Inflammatory macrophage (primary cell): ENCODE results near the gene NEXN.
A peak's percentile ranks its signal among the peaks of the same experiment; 100 is the strongest.
"Not testable (repeated sequence)": the region's sequence is repeated elsewhere in the genome, so short reads cannot be mapped to it uniquely, and the experiment has no call there.

Source experiments
- DNase-seq, 2 donors: peaks; one replicate each; pipeline ENCODE4 v3.0.0-alpha.2; 2020 to 2022

The NEXN gene

GRCh38 chr1:77966291-77966690 is 77.9 kb downstream of the NEXN start:
- DNase-seq, result no peak

- no peak for DNase-seq
Measured at GRCh38 chr1:77970192-77970591, 81.8 kb downstream of the NEXN start.

DNA sequence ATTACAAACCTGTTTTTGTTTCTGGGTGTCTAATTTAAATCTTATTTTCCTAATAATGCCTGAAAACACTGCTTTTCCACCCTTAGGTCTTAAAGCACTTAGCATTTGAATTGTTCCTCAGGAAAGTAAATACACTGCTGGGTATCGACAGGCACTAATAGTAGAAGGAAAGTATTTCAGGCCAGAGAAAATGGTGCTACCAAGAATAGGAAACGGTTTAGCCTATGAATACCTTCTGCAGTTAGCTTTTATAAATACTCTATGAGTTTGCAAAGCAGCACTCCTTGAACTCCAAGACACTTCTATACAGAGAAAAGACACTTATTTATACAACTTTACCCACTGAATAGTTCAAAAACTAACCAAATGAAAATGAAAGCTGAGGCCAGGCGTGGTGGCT is 83.7 kb downstream of the NEXN start:
- DNase-seq, result no peak

GRCh38 chr1:77975386-77975785 is 87.0 kb downstream of the NEXN start:
- DNase-seq, result no peak

DNA sequence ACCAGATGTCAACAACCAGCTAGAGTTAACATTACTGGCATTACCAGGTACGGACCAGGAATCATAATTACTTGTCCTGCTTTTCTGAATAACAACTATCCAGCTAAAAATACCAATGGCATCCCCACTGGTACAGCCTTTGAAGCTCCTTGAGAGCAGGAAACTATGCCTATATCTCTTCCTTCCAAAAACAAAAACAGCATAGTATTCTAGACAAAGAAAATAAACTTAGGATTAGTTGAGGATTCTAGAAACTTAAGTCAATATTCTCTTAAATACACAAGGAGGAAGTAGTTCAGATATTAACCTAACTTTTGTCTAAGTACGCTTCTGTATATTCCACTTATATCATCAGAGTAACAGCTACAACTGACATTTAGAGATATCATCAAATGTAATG is 87.5 kb downstream of the NEXN start:
- no peak for DNase-seq

GRCh38 chr1:77976433-77977076 is 88.1 kb downstream of the NEXN start:
- no peak for DNase-seq

- no peak for DNase-seq
Measured at GRCh38 chr1:77977989-77978292, 89.5 kb downstream of the NEXN start.

DNA sequence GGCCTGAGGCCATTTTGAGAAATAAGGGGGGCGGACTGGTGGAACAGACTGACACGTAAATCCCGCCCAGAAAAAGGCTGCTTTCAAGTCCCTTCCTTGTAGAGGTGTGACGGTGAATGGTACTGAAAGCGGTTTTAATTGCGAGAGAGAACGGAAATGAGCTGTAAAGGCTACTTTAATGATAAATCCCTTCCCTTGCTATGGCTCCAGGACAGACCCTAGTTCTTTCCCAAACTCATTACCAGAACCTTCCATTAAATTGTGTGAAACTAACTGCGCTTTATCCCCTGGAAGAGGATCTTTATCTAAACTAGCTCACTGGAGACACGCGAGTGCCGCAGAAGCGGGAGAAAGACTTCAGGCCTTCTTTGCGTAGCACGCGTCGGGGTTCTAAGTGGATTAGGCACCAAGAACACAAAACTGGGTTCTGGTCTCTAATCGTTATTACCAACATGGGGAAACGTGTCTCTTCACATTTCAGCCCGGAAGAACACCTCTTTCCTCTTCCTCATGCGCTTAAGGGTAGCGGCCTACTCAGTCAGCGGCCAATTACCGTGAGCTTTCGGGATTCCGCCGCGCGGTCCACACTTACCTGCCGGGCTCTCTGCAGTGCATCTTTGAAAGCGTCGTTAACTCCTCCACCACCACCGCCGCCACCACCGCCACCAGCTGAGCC is 90.0 kb downstream of the NEXN start:
- DNase-seq, result peak; percentile 88 to 90

- peak; percentile 99 for DNase-seq
Measured at GRCh38 chr1:77978969-77979876, 90.8 kb downstream of the NEXN start, which contains the start of gene FUBP1. Gene FUBP1 (minus strand): TSS chr1:77979072. CDS start chr1:77979004, 68 bp downstream.

DNA sequence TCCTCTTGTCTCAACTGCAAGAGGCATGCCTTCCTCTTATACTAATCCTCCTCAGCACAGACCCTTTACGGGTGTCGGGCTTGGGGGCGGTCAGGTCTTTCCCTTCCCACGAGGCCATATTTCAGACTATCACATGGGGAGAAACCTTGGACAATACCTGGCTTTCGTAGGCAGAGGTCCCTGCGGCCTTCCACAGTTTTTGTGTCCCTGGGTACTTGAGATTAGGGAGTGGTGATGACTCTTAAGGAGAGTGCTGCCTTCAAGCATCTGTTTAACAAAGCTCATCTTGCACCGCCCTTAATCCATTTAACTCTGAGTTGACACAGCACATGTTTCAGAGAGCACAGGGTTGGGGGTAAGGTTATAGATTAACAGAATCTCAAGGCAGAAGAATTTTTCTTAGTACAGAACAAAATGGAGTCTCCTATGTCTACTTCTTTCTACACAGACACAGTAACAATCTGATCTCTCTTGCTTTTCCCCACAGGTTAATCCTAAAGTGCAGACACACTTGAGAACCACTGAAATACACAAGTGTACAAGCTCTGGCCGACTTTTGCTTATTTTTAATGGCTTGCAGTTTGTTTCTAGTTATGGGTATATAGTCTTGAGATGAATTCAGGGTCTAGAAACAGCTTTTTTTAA is 95.0 kb downstream of the NEXN start:
- DNase-seq, result not testable (repeated sequence)

GRCh38 chr1:77983997-77984355 is 95.6 kb downstream of the NEXN start:
- no peak for DNase-seq

DNA sequence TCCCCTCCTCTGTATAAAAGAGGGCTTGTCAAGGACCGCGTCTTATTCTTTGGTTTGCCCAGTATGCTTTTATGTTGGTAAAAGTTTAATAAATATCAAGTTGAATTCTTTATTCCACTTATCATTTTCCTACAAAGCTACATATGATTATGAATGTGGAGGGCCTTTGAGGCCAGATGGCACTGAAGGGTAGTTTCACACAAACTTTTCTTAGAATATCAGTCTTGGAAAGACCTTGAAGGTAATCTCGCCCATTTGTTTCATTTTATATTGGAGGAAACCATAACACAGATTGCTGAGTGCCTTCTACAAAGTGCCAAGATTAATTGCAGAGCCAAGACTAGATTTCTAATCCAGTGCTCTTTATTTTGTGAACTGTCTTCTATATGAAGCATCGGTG is 96.2 kb downstream of the NEXN start:
- no peak for DNase-seq

GRCh38 chr1:77986810-77987209 is 98.4 kb downstream of the NEXN start:
- DNase-seq, result no peak

DNA sequence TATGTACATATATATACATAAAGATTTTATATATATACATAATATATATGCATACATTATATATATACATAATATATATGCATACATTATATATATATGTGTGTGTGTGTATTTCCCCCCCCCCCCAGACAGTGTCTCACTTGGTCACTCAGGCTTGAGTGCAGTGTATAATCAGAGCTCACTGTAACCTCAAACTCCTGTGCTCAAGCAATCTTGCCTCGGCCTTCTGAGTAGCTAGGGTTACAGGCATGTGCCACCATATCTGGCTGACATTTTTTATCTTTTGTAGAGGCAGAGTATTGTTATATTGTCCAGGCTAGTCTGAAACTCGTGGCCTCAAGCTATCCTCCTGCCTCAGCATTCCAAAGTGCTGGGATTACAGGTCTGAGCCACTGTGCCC is 99.5 kb downstream of the NEXN start:
- no peak for DNase-seq

DNA sequence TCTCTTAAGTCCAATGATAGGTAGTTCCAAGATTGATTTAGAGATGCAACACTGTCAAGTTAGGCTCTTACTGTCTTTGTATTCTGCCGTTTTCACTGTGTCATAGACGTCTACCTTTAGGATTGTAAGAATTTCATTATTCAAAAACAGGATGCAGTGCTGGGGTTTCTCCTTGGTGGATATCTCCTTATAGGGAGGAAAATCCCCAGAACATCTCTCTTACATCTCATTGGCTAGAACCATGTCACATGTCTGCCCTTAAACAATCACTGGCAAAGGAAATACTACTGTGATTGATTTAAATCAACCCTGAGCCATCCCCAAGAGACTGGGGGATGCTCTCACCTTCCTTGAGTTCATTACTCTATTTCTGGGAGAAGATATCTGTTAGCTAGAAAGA is 101.3 kb downstream of the NEXN start:
- no peak for DNase-seq

DNA sequence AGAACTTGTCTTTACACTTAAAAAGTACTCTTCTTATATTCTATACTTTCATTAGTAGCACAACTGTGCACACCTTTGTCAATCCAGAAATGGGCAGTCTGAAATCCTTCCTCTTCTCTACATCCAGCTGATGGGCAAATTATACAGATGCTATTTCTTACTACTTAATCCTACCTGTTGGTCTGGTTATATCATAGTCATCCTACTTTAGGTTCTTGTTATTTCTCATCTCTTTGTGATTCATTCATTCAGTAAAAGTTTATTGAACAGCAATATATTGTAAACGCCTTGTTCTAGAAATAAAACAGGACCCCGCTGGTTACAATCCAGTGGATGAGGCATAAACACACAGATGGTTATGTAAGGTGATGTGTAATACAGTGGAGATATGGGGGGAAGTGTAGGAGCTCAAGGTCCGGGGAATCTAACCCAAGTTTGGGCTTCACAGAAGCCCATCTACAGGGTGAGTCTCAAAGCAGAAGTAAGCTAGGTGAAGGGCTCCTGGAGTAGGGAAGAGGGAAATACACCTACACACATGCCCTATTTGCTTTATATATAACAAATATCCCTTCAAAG is 102.3 kb downstream of the NEXN start:
- no peak for DNase-seq

DNA sequence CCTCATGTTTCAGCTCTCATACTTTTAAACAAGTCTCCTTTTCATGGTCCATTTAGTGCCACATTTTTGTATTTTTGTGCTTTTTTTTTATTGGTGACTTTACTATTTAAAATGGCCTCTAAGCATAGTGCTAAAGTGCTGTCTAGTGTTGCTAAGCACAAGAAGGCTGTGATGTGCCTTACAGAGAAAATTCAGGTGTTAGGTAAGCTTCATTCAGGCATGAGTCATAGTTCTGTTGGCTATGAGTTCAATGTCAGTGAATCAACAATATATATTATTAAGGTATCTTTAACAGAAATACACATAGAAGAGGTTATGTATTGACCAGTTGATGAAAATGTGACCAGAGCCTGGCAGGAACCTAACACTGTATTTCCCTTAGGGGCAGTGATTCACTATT is 103.2 kb downstream of the NEXN start:
- no peak for DNase-seq
